GM10248 (cell line): Measurements from ENCODE around the gene BARX2.

ENCODE experiments used
- CTCF ChIA-PET: fragments of 300-600 bp; sonication (Branson Sonifier 250); formaldehyde crosslinking; extraction: SDS; loops from one replicate; lab custom pipeline; 2021; ENCODE audit warnings: antibody characterized with exemption; lab: Yijun Ruan, JAX
- POLR2A ChIA-PET: fragments of 350-650 bp; sonication (Branson Sonifier 250); formaldehyde crosslinking; extraction: SDS; loops from one replicate; lab custom pipeline; 2020; ENCODE audit warnings: antibody characterized with exemption; lab: Yijun Ruan, JAX
- DNase-seq: peaks from one replicate; pipeline ENCODE4 v3.0.0; 2012; ENCODE audit errors: extremely low spot score
- CTCF ChIP-seq: IDR thresholded peaks from 2 replicates; pipeline ENCODE4 v1.5.1; 2012; ENCODE audit warnings: mild to moderate bottlenecking, low read depth; ENCODE audit errors: extremely low read depth, missing control alignments, control extremely low read depth

The BARX2 gene

GRCh38 chr11:129385801-129386200, 10.2 kb downstream of the BARX2 start:
- no peak for DNase-seq
- CTCF ChIA-PET = interaction anchor here (1.1 to 2.4 kb wide), 2 partner anchors 9 to 11 kb away, joined by 4 to 7 read pairs; no protein-coding TSS in a partner anchor
- TF ChIP-seq CTCF = no peak
- POLR2A ChIA-PET = no interaction called here

GRCh38 chr11:129386795-129387397, 11.2 kb downstream of the BARX2 start:
- POLR2A ChIA-PET = no interaction called here
- TF ChIP-seq CTCF = no peak
- CTCF ChIA-PET = interaction anchor here (2.4 kb wide), 1 partner anchor 10 kb away, joined by 7 read pairs; no protein-coding TSS in a partner anchor
- no peak for DNase-seq

- CTCF ChIA-PET = no interaction called here
- TF ChIP-seq CTCF = no peak
Observed at GRCh38 chr11:129387434-129387833, 11.8 kb downstream of the BARX2 start.

GRCh38 chr11:129388824-129389223, 13.2 kb downstream of the BARX2 start:
- DNase-seq = no peak
- ChIA-PET CTCF (interaction anchor here (1.1 to 1.6 kb wide), 4 partner anchors 10 to 306 kb away, joined by 3 to 4 read pairs (median 4); partner anchors contain the start of gene BARX2), POLR2A (no interaction called here)
- no peak for TF ChIP-seq CTCF

More at GRCh38 chr11:129387434-129387833, 11.8 kb downstream of the BARX2 start:
- no peak for DNase-seq
- POLR2A ChIA-PET = no interaction called here

- no peak for TF ChIP-seq CTCF
- POLR2A ChIA-PET = no interaction called here
- no peak for DNase-seq
- CTCF ChIA-PET = no interaction called here
Observed at GRCh38 chr11:129390303-129390821, 14.7 kb downstream of the BARX2 start.

- no peak for DNase-seq
- ChIA-PET POLR2A (no interaction called here), CTCF (no interaction called here)
- no peak for TF ChIP-seq CTCF
Observed at GRCh38 chr11:129391360-129391759, 15.7 kb downstream of the BARX2 start.

GRCh38 chr11:129391821-129392220, 16.2 kb downstream of the BARX2 start:
- ChIA-PET POLR2A (no interaction called here), CTCF (no interaction called here)
- no peak for DNase-seq
- no peak for TF ChIP-seq CTCF
